Lower leg skin (tissue), 4 donors: ENCODE data around the gene TEKT3. TPM values are rescaled to one million over a fixed set of nuclear protein-coding genes. Genes with fewer than 3 reads are reported as not detected.
A peak's percentile ranks its signal among the peaks of the same experiment; 100 is the strongest.

Experiments used
- DNase-seq, 2 donors: peaks; one replicate each; pipeline ENCODE4 v3.0.0-alpha.2; 2019; ENCODE audit warnings: low spot score in 2 of 2
- H3K4me3 ChIP-seq: fragments of 200-600 bp; sonication (generic); 2 replicates; pipeline ENCODE4 v1.5.1; 2017; ENCODE audit warnings: mild to moderate bottlenecking, low read depth; ENCODE audit not compliant: poor library complexity, severe bottlenecking
- CTCF ChIP-seq, 3 donors: fragments of 450-650 bp; IDR thresholded peaks; one replicate each; pipeline ENCODE4 v1.5.1; 2016; ENCODE audit warnings: antibody characterized with exemption in 3 of 3, mild to moderate bottlenecking in 3 of 3, moderate library complexity in 2 of 3
- POLR2A ChIP-seq, 2 donors: fragments of 450-650 bp; IDR thresholded peaks; one replicate each; pipeline ENCODE4 v1.6.1; 2016 to 2017; ENCODE audit warnings: antibody characterized with exemption in 2 of 2, mild to moderate bottlenecking in 1 of 2, moderate library complexity in 1 of 2
- WGBS, 2 donors: methylation state at CpG; one replicate each; pipeline ENCODE4 v1.1.5; 2018; 5-methylcytosine and 5-hydroxymethylcytosine counted together
- intact Hi-C: fragments of 100-400 bp; cut with DNase I; formaldehyde crosslinking; loops from one replicate; pipeline ENCODE4 v1.15.0; 2023; ENCODE audit warnings: low total_unique reads
- total RNA-seq, 4 donors: library from RNA; depleted of rRNA; stranded (reverse); fragments of >200 nt; gene quantifications; one replicate each; pipeline ENCODE4 v1.1.0, GENCODE V29; 2016

The TEKT3 gene
- total RNA-seq, 4 donors from 2014 or later = 0.46 to 2.5 TPM; not detected in 2

GRCh38 chr17:15349119-15349518 lies 7.7 kb upstream of the TEKT3 start:
- H3K4me3 ChIP-seq = no peak overlapping the region
- no peak for TF ChIP-seq CTCF (IDR thresholded peaks at IDR 0.05)
- DNase-seq = no peak
- intact Hi-C loops = no loop called here
- WGBS, 2 donors = 40 to 42% methylated on average over 2 of the region's 2 CpGs

- no peak for TF ChIP-seq CTCF (IDR thresholded peaks at IDR 0.05)
- TF ChIP-seq POLR2A (IDR thresholded peaks at IDR 0.05) = no peak
- WGBS, 2 donors = 23 to 31% methylated on average over 4 of the region's 4 CpGs
- peak; percentile 64 to 89 for DNase-seq
- intact Hi-C loops = no loop called here
- no peak overlapping the region for H3K4me3 ChIP-seq
Measured at GRCh38 chr17:15348021-15348420, 6.6 kb upstream of the TEKT3 start.

- intact Hi-C loops = no loop called here
- 70 to 81% methylated on average over 10 to 13 of the region's 13 CpGs for WGBS, 2 donors
- H3K4me3 ChIP-seq = no peak overlapping the region
- TF ChIP-seq CTCF (IDR thresholded peaks at IDR 0.05) = no peak
- TF ChIP-seq POLR2A (IDR thresholded peaks at IDR 0.05) = no peak
- no peak for DNase-seq
Measured at GRCh38 chr17:15346066-15346595, 4.7 kb upstream of the TEKT3 start.

- DNase-seq = no peak
- intact Hi-C loops = no loop called here
- H3K4me3 ChIP-seq = no peak overlapping the region
- 71 to 84% methylated on average over 4 of the region's 4 CpGs for WGBS, 2 donors
- no peak for TF ChIP-seq POLR2A (IDR thresholded peaks at IDR 0.05)
- no peak for TF ChIP-seq CTCF (IDR thresholded peaks at IDR 0.05)
Measured at GRCh38 chr17:15343749-15344148, 2.4 kb upstream of the TEKT3 start.

- 43 to 51% methylated on average over 7 of the region's 7 CpGs for WGBS, 2 donors
- intact Hi-C loops = no loop called here
- no peak for DNase-seq
- no peak for TF ChIP-seq CTCF (IDR thresholded peaks at IDR 0.05)
- no peak for TF ChIP-seq POLR2A (IDR thresholded peaks at IDR 0.05)
- no peak overlapping the region for H3K4me3 ChIP-seq
Measured at GRCh38 chr17:15342460-15342859, 1.1 kb upstream of the TEKT3 start.

GRCh38 chr17:15341966-15342365 lies 569 bp upstream of the TEKT3 start:
- 53% methylated on average over 3 of the region's 3 CpGs for WGBS, 2 donors
- no peak overlapping the region for H3K4me3 ChIP-seq
- TF ChIP-seq CTCF (IDR thresholded peaks at IDR 0.05) = no peak
- no peak for TF ChIP-seq POLR2A (IDR thresholded peaks at IDR 0.05)
- no peak for DNase-seq
- intact Hi-C loops = no loop called here
